Activated CD8-positive, alpha-beta memory T cell treated with anti-CD3 and anti-CD28 coated beads, Interleukin-2, amount 10 ng/mL, durations not matched to agents 7 days and 5 days (primary cell): ENCODE results near the gene SMPD3. TPM values are rescaled to one million over a fixed set of nuclear protein-coding genes. Genes with fewer than 3 reads are reported as not detected.

Experiments
- ATAC-seq: fragments of 150-1000 bp; cut with Tn5 transposase; one replicate; pipeline ENCODE4 v1.10.0; 2021; ENCODE audit warnings: moderate library complexity
- CTCF ChIA-PET: fragments of 350-600 bp; sonication (Branson Sonifier 250); formaldehyde crosslinking; loops from one replicate; lab custom pipeline; 2021; ENCODE audit warnings: antibody characterized with exemption; lab: Charles Lee
- DNase-seq: peaks from one replicate; pipeline ENCODE4 v3.0.0-alpha.2; 2020
- H3K27ac Mint-ChIP-seq: one replicate; pipeline ENCODE4 v1.8.0; 2021; ENCODE audit warnings: mild to moderate bottlenecking, mixed read lengths
- H3K27me3 Mint-ChIP-seq: one replicate; pipeline ENCODE4 v1.8.0; 2021; ENCODE audit warnings: mixed read lengths
- H3K36me3 Mint-ChIP-seq: one replicate; pipeline ENCODE4 v1.8.0; 2021; ENCODE audit warnings: mild to moderate bottlenecking, mixed read lengths
- H3K4me1 Mint-ChIP-seq: one replicate; pipeline ENCODE4 v1.8.0; 2021; ENCODE audit warnings: mixed read lengths
- H3K4me3 Mint-ChIP-seq: one replicate; pipeline ENCODE4 v1.8.0; 2021; ENCODE audit warnings: mild to moderate bottlenecking, moderate library complexity, mixed read lengths
- H3K9me3 Mint-ChIP-seq: one replicate; pipeline ENCODE4 v1.8.0; 2022; ENCODE audit warnings: low read depth, mixed read lengths
- total RNA-seq, 2 experiments: library from RNA; stranded (reverse); gene quantifications; one replicate each; pipeline ENCODE4 v1.2.3, GENCODE V29; 2021

Gene SMPD3
- total RNA-seq, 2 experiments from 2014 or later, result 7.7 to 7.9 TPM

GRCh38 chr16:68371706-68372380 is 76.5 kb downstream of the SMPD3 start:
- H3K36me3 Mint-ChIP-seq, result no peaks in the 10 kb centered on the region
- H3K4me3 Mint-ChIP-seq, result no peak overlapping the region
- no peak for DNase-seq
- peaks cover 48% of the 10 kb centered on the region for H3K27me3 Mint-ChIP-seq
- H3K27ac Mint-ChIP-seq, result no peak overlapping the region
- CTCF ChIA-PET, result interaction anchor here (0.7 to 6.4 kb wide), 5 partner anchors 15 to 139 kb away, joined by 3 to 48 read pairs (median 3); no protein-coding TSS in a partner anchor
- H3K9me3 Mint-ChIP-seq, result no peaks in the 10 kb centered on the region
- ATAC-seq, result no peak
- peaks cover 42% of the 10 kb centered on the region for H3K4me1 Mint-ChIP-seq

GRCh38 chr16:68371276-68371651 is 77.0 kb downstream of the SMPD3 start:
- H3K36me3 Mint-ChIP-seq, result no peaks in the 10 kb centered on the region
- ATAC-seq, result no peak
- no peak for DNase-seq
- peaks cover 42% of the 10 kb centered on the region for H3K4me1 Mint-ChIP-seq
- H3K9me3 Mint-ChIP-seq, result no peaks in the 10 kb centered on the region
- peaks cover 48% of the 10 kb centered on the region for H3K27me3 Mint-ChIP-seq
- H3K27ac Mint-ChIP-seq, result no peak overlapping the region
- no peak overlapping the region for H3K4me3 Mint-ChIP-seq
- CTCF ChIA-PET, result interaction anchor here (1.3 to 6.4 kb wide), 6 partner anchors 11 to 140 kb away, joined by 3 to 48 read pairs (median 6); no protein-coding TSS in a partner anchor

GRCh38 chr16:68370581-68371275 is 77.6 kb downstream of the SMPD3 start:
- no peaks in the 10 kb centered on the region for H3K36me3 Mint-ChIP-seq
- H3K4me1 Mint-ChIP-seq, result peaks cover 42% of the 10 kb centered on the region
- CTCF ChIA-PET, result interaction anchor here (0.9 to 6.4 kb wide), 9 partner anchors 11 to 150 kb away, joined by 3 to 48 read pairs (median 5); no protein-coding TSS in a partner anchor
- DNase-seq, result peak; percentile 80
- ATAC-seq, result peak; percentile 57
- H3K4me3 Mint-ChIP-seq, result peak overlapping the region; percentile 51
- peaks cover 50% of the 10 kb centered on the region for H3K27me3 Mint-ChIP-seq
- peak overlapping the region; percentile 44 for H3K27ac Mint-ChIP-seq
- H3K9me3 Mint-ChIP-seq, result no peaks in the 10 kb centered on the region

GRCh38 chr16:68369697-68370580 is 78.4 kb downstream of the SMPD3 start:
- CTCF ChIA-PET, result interaction anchor here (0.5 to 6.4 kb wide), 14 partner anchors 10 to 158 kb away, joined by 3 to 48 read pairs (median 4); partner anchors contain the start of gene PLA2G15
- DNase-seq, result peak; percentile 72
- H3K4me1 Mint-ChIP-seq, result peaks cover 42% of the 10 kb centered on the region
- H3K27ac Mint-ChIP-seq, result peak overlapping the region; percentile 45
- peak overlapping the region; percentile 51 for H3K4me3 Mint-ChIP-seq
- no peaks in the 10 kb centered on the region for H3K36me3 Mint-ChIP-seq
- H3K27me3 Mint-ChIP-seq, result peaks cover 44% of the 10 kb centered on the region
- peak; percentile 46 for ATAC-seq
- no peaks in the 10 kb centered on the region for H3K9me3 Mint-ChIP-seq

- DNase-seq (no peak), ATAC-seq (no peak)
- no peaks in the 10 kb centered on the region for H3K9me3 Mint-ChIP-seq
- peaks cover 40% of the 10 kb centered on the region for H3K27me3 Mint-ChIP-seq
- H3K27ac Mint-ChIP-seq, result peak overlapping the region; percentile 13
- CTCF ChIA-PET, result interaction anchor here (0.5 to 6.4 kb wide), 16 partner anchors 9 to 159 kb away, joined by 3 to 48 read pairs (median 4); partner anchors contain the start of gene PLA2G15
- peaks cover 42% of the 10 kb centered on the region for H3K4me1 Mint-ChIP-seq
- no peak overlapping the region for H3K4me3 Mint-ChIP-seq
- no peaks in the 10 kb centered on the region for H3K36me3 Mint-ChIP-seq
These were observed 79.1 kb downstream of the SMPD3 start for GRCh38 chr16:68369168-68369567.

- CTCF ChIA-PET, result interaction anchor here (0.9 to 6.4 kb wide), 13 partner anchors 9 to 142 kb away, joined by 3 to 48 read pairs (median 5); partner anchors contain the start of gene SLC7A6
- ATAC-seq, result no peak
- Mint-ChIP-seq H3K9me3 (no peaks in the 10 kb centered on the region), H3K4me3 (no peak overlapping the region), H3K4me1 (peaks cover 42% of the 10 kb centered on the region), H3K36me3 (no peaks in the 10 kb centered on the region), H3K27ac (no peak overlapping the region), H3K27me3 (peaks cover 32% of the 10 kb centered on the region)
- DNase-seq, result no peak
These were observed 79.9 kb downstream of the SMPD3 start for GRCh38 chr16:68368301-68368888.

GRCh38 chr16:68367891-68368290 is 80.4 kb downstream of the SMPD3 start:
- Mint-ChIP-seq H3K27ac (no peak overlapping the region), H3K27me3 (peaks cover 30% of the 10 kb centered on the region), H3K9me3 (no peaks in the 10 kb centered on the region), H3K4me1 (peaks cover 42% of the 10 kb centered on the region), H3K4me3 (no peak overlapping the region), H3K36me3 (no peaks in the 10 kb centered on the region)
- CTCF ChIA-PET, result interaction anchor here (1.0 to 6.4 kb wide), 12 partner anchors 8 to 143 kb away, joined by 3 to 48 read pairs (median 8); partner anchors contain the start of gene SLC7A6
- ATAC-seq, result no peak
- no peak for DNase-seq

- Mint-ChIP-seq H3K4me3 (no peak overlapping the region), H3K9me3 (no peaks in the 10 kb centered on the region), H3K27ac (no peak overlapping the region), H3K27me3 (peaks cover 26% of the 10 kb centered on the region), H3K4me1 (peaks cover 42% of the 10 kb centered on the region), H3K36me3 (no peaks in the 10 kb centered on the region)
- CTCF ChIA-PET, result interaction anchor here (1.2 to 6.4 kb wide), 7 partner anchors 8 to 143 kb away, joined by 4 to 48 read pairs (median 14); partner anchors contain the start of gene SLC7A6
- DNase-seq (no peak), ATAC-seq (no peak)
These were observed 80.9 kb downstream of the SMPD3 start for GRCh38 chr16:68367440-68367839.

GRCh38 chr16:68367030-68367429 is 81.3 kb downstream of the SMPD3 start:
- CTCF ChIA-PET, result interaction anchor here (1.2 to 6.4 kb wide), 6 partner anchors 11 to 144 kb away, joined by 4 to 48 read pairs (median 13); partner anchors contain the start of gene SLC7A6
- DNase-seq (peak; percentile 66), ATAC-seq (peak; percentile 41)
- Mint-ChIP-seq H3K4me1 (peaks cover 42% of the 10 kb centered on the region), H3K27me3 (peaks cover 23% of the 10 kb centered on the region), H3K27ac (no peak overlapping the region), H3K4me3 (no peak overlapping the region), H3K36me3 (no peaks in the 10 kb centered on the region), H3K9me3 (no peaks in the 10 kb centered on the region)

- Mint-ChIP-seq H3K9me3 (no peaks in the 10 kb centered on the region), H3K4me1 (peaks cover 39% of the 10 kb centered on the region), H3K4me3 (no peak overlapping the region), H3K36me3 (no peaks in the 10 kb centered on the region), H3K27me3 (peaks cover 20% of the 10 kb centered on the region), H3K27ac (no peak overlapping the region)
- DNase-seq, result no peak
- ATAC-seq, result no peak
- CTCF ChIA-PET, result interaction anchor here (0.7 to 6.4 kb wide), 7 partner anchors 10 to 155 kb away, joined by 3 to 48 read pairs (median 12); partner anchors contain the start of gene SMPD3
These were observed 82.2 kb downstream of the SMPD3 start for GRCh38 chr16:68366062-68366461.

- ATAC-seq (no peak), DNase-seq (no peak)
- no peak overlapping the region for H3K27ac Mint-ChIP-seq
- CTCF ChIA-PET, result interaction anchor here (0.7 to 6.4 kb wide), 8 partner anchors 9 to 155 kb away, joined by 3 to 29 read pairs (median 4); partner anchors contain the start of gene SMPD3
- peaks cover 32% of the 10 kb centered on the region for H3K4me1 Mint-ChIP-seq
- no peaks in the 10 kb centered on the region for H3K9me3 Mint-ChIP-seq
- no peak overlapping the region for H3K4me3 Mint-ChIP-seq
- H3K27me3 Mint-ChIP-seq, result peaks cover 20% of the 10 kb centered on the region
- peaks cover 3% of the 10 kb centered on the region for H3K36me3 Mint-ChIP-seq
These were observed 83.0 kb downstream of the SMPD3 start for GRCh38 chr16:68365167-68365817.
